Upper lobe of left lung (tissue), 6 donors: ENCODE results near the gene COL11A1. TPM values are rescaled to one million over a fixed set of nuclear protein-coding genes. Genes with fewer than 3 reads are reported as not detected.
"Not testable (repeated sequence)": the region's sequence is repeated elsewhere in the genome, so short reads cannot be mapped to it uniquely, and the experiment has no call there.

Experiments
- ATAC-seq, 2 donors: fragments of 200-7000 bp; cut with Tn5 transposase; one replicate each; pipeline ENCODE4 v1.9.1; 2022; ENCODE audit warnings: mild to moderate bottlenecking in 2 of 2, moderate library complexity in 2 of 2; ENCODE audit not compliant: low FRiP score in 2 of 2
- DNase-seq, 2 donors: peaks; one replicate each; pipeline ENCODE4 v3.0.0-alpha.2; 2019 to 2020
- H3K27ac ChIP-seq, 4 donors: fragments of 200-600 bp; sonication (generic); one replicate each; pipeline ENCODE4 v1.5.1; 2016 to 2019
- H3K27me3 ChIP-seq, 4 donors: fragments of 200-600 bp; sonication (generic); one replicate each; pipeline ENCODE4 v1.5.1; 2017 to 2019
- H3K36me3 ChIP-seq, 4 donors: fragments of 200-600 bp; sonication (generic); one replicate each; pipeline ENCODE4 v1.5.1; 2016 to 2019
- H3K4me1 ChIP-seq, 4 donors: fragments of 200-600 bp; sonication (generic); one replicate each; pipeline ENCODE4 v1.5.1; 2018 to 2019
- H3K4me3 ChIP-seq, 4 donors: fragments of 200-600 bp; sonication (generic); one replicate each; pipeline ENCODE4 v1.5.1; 2017 to 2019; ENCODE audit warnings: mild to moderate bottlenecking in 2 of 4, moderate library complexity in 1 of 4
- H3K9me3 ChIP-seq, 4 donors: fragments of 200-600 bp; sonication (generic); one replicate each; pipeline ENCODE4 v1.5.1; 2018 to 2019
- EP300 ChIP-seq, 4 donors: sonication (generic); formaldehyde crosslinking; IDR thresholded peaks; one replicate each; pipeline ENCODE4 v1.5.1; 2017; ENCODE audit warnings: antibody characterized with exemption in 4 of 4, control low read depth in 2 of 4
- POLR2A ChIP-seq, 4 donors: fragments of 450-650 bp; IDR thresholded peaks; one replicate each; pipeline ENCODE4 v1.5.1; 2016 to 2017; ENCODE audit warnings: antibody characterized with exemption in 4 of 4, mild to moderate bottlenecking in 2 of 4
- POLR2AphosphoS5 ChIP-seq, 2 donors: sonication (generic); formaldehyde crosslinking; IDR thresholded peaks; one replicate each; pipeline ENCODE4 v1.5.1; 2017; ENCODE audit warnings: antibody characterized with exemption in 2 of 2
- WGBS, 2 donors: methylation state at CpG; one replicate each; pipeline ENCODE4 v1.1.5; 2017 to 2018; 5-methylcytosine and 5-hydroxymethylcytosine counted together
- total RNA-seq, 6 donors: library from RNA; depleted of rRNA in 4 of 6; stranded (reverse); fragments of >200 nt in 4 of 6; gene quantifications; one replicate each; pipeline versions ENCODE4 v1.1.0 to v1.2.1, GENCODE V29; 2016 to 2021
- TF ChIP-seq, protein P1 (sequence below), 6 experiments: fragments of 450-650 bp in 4 of 6; fragments of 200-600 bp in 2 of 6; sonication (generic) in 2 of 6; IDR thresholded peaks; one replicate each; pipeline ENCODE4 v1.5.1; 2016 to 2019; ENCODE audit warnings: antibody characterized with exemption in 6 of 6
- donor health status: DM: no; HTN: no; CAD: no; lungs with moderate emphysema.
- donor health status: DM: no; HTN: yes; CAD: no; lungs with severe emphysema.

COL11A1 gene
- total RNA-seq, 6 donors from 2014 or later = 0.23 to 1.0 (median 0.73) TPM

DNA sequence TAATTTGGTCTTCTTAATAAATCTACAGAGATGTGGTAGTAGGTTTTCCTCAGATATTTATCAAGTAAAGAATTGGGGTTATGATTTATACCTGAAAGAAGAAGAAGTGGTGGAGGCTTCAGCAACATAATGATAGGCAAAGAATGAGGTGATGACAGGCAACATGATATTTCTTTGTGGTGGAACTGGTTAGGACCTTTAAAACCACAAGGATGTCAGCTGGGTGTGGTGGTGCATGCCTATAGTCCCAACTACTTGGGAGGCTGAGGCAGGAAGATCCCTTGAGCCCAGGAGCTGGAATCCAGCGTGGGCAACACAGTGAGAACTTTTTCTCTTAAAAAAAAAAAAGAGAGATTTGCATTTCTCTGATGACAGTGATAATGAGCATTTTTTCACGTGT is 34.1 kb upstream of the COL11A1 start:
- no peak overlapping the region for H3K27ac ChIP-seq
- H3K9me3 ChIP-seq = no peaks in the 10 kb centered on the region
- 49 to 63% methylated on average over 2 of the region's 2 CpGs for WGBS, 2 donors
- ATAC-seq (no peak), DNase-seq (no peak)
- no peaks in the 10 kb centered on the region for H3K36me3 ChIP-seq
- TF ChIP-seq POLR2AphosphoS5 (IDR thresholded peaks at IDR 0.05) (no peak), POLR2A (IDR thresholded peaks at IDR 0.05) (no peak)
- no peak overlapping the region for H3K4me3 ChIP-seq
- no peaks in the 10 kb centered on the region for H3K4me1 ChIP-seq
- H3K27me3 ChIP-seq = no peaks in the 10 kb centered on the region

DNA sequence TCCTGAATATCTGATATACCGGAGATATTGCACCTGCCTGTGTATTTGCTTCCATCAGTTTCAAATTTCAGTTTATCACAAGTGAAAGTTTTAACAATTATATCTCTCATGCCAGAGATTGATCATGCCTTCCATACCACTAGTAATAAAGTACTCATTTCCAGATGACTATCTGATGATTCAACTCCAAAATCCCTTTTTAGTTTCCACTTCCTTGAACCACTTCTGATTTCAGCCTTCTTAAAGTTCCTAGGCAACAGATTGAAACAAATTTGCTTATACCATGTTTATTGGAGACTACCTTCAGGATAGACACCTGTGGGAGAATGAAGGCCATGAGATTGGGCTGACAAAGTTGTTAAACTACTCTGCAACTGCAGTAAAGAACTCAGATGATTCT is 21.5 kb upstream of the COL11A1 start:
- TF ChIP-seq, protein P1, sequence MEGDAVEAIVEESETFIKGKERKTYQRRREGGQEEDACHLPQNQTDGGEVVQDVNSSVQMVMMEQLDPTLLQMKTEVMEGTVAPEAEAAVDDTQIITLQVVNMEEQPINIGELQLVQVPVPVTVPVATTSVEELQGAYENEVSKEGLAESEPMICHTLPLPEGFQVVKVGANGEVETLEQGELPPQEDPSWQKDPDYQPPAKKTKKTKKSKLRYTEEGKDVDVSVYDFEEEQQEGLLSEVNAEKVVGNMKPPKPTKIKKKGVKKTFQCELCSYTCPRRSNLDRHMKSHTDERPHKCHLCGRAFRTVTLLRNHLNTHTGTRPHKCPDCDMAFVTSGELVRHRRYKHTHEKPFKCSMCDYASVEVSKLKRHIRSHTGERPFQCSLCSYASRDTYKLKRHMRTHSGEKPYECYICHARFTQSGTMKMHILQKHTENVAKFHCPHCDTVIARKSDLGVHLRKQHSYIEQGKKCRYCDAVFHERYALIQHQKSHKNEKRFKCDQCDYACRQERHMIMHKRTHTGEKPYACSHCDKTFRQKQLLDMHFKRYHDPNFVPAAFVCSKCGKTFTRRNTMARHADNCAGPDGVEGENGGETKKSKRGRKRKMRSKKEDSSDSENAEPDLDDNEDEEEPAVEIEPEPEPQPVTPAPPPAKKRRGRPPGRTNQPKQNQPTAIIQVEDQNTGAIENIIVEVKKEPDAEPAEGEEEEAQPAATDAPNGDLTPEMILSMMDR (IDR thresholded peaks at IDR 0.05) = no peak
- TF ChIP-seq EP300 (IDR thresholded peaks at IDR 0.05) (no peak), POLR2AphosphoS5 (IDR thresholded peaks at IDR 0.05) (no peak), POLR2A (IDR thresholded peaks at IDR 0.05) (no peak)
- WGBS, 2 donors = 72 to 84% methylated on average over 1 of the region's 1 CpG
- DNase-seq = no peak
- H3K9me3 ChIP-seq = no peaks in the 10 kb centered on the region
- H3K27me3 ChIP-seq = no peaks in the 10 kb centered on the region
- no peak overlapping the region for H3K4me3 ChIP-seq
- H3K4me1 ChIP-seq = no peaks in the 10 kb centered on the region
- ATAC-seq = no peak
- H3K27ac ChIP-seq = no peak overlapping the region
- H3K36me3 ChIP-seq = no peaks in the 10 kb centered on the region

- DNase-seq = no peak
- no peak for ATAC-seq
- Histone ChIP-seq H3K27me3 (no peaks in the 10 kb centered on the region), H3K4me3 (no peak overlapping the region), H3K9me3 (no peaks in the 10 kb centered on the region), H3K4me1 (no peaks in the 10 kb centered on the region), H3K36me3 (no peaks in the 10 kb centered on the region), H3K27ac (no peak overlapping the region)
- WGBS, 2 donors = 0 to 88% methylated on average over 1 of the region's 1 CpG
- TF ChIP-seq, protein P1 (IDR thresholded peaks at IDR 0.05) = no peak
- no peak for TF ChIP-seq POLR2AphosphoS5 (IDR thresholded peaks at IDR 0.05)
Measured at GRCh38 chr1:103129255-103129654, 20.9 kb upstream of the COL11A1 start.

DNA sequence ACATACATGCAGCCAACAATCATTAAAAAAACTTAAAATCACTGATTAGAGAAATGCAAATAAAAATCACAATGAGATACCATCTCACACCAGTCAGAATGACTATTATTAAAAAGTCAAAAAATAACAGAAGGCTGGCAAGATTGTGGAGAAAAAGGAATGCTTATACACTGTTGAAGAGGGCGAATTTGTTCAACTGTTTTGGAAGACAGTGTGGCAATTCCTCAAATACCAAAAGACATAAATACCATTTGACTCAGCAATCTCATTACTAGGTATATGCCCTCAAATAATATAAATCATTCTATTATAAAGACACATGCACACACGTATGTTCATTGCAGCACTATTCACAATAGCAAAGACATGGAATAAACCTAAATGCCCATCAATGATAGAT is 19.9 kb upstream of the COL11A1 start:
- ATAC-seq, H3K27me3 ChIP-seq, H3K27ac ChIP-seq, H3K9me3 ChIP-seq, DNase-seq, H3K4me1 ChIP-seq, H3K36me3 ChIP-seq, H3K4me3 ChIP-seq: not testable (repeated sequence)
- 71 to 73% methylated on average over 2 of the region's 2 CpGs for WGBS, 2 donors

GRCh38 chr1:103125219-103125618 is 16.9 kb upstream of the COL11A1 start:
- Histone ChIP-seq H3K4me3 (no peak overlapping the region), H3K27me3 (no peaks in the 10 kb centered on the region), H3K9me3 (no peaks in the 10 kb centered on the region), H3K27ac (no peak overlapping the region), H3K4me1 (no peaks in the 10 kb centered on the region), H3K36me3 (no peaks in the 10 kb centered on the region)
- no peak for TF ChIP-seq POLR2A (IDR thresholded peaks at IDR 0.05)
- TF ChIP-seq EP300 (IDR thresholded peaks at IDR 0.05) = no peak
- TF ChIP-seq, protein P1 (IDR thresholded peaks at IDR 0.05) = no peak
- no peak for TF ChIP-seq POLR2AphosphoS5 (IDR thresholded peaks at IDR 0.05)
- ATAC-seq (no peak), DNase-seq (no peak)
- 87 to 88% methylated on average over 2 of the region's 2 CpGs for WGBS, 2 donors

- Histone ChIP-seq H3K36me3 (no peaks in the 10 kb centered on the region), H3K4me3 (no peak overlapping the region), H3K27ac (no peak overlapping the region), H3K9me3 (no peaks in the 10 kb centered on the region), H3K27me3 (no peaks in the 10 kb centered on the region), H3K4me1 (no peaks in the 10 kb centered on the region)
- 92% methylated on average over 2 of the region's 2 CpGs for WGBS, 2 donors
- ATAC-seq (no peak), DNase-seq (no peak)
- TF ChIP-seq POLR2AphosphoS5 (IDR thresholded peaks at IDR 0.05) (no peak), EP300 (IDR thresholded peaks at IDR 0.05) (no peak), POLR2A (IDR thresholded peaks at IDR 0.05) (no peak)
- TF ChIP-seq, protein P1 (IDR thresholded peaks at IDR 0.05) = no peak
Measured at GRCh38 chr1:103122983-103123720, 14.8 kb upstream of the COL11A1 start.
